ENCODE data around the gene ITGAD. TPM values are rescaled to one million over a fixed set of nuclear protein-coding genes. Genes with fewer than 3 reads are reported as not detected.

Gene ITGAD
- total and polyA plus RNA-seq, 2 of the 13 experiments (the other 11 are each of a cell fraction or from before 2014, with no cell fraction given): not detected

- TF ChIP-seq HOMEZ (CRISPR knock-in tag; IDR thresholded peaks at IDR 0.05; ENCODE audit: low read depth) (no peak), REL (CRISPR knock-in tag; conservative IDR thresholded peaks at IDR 0.05) (no peak), RFX5 (IDR thresholded peaks at IDR 0.05; ENCODE audit: low read depth, low read length) (peak; percentile 45; the same call in 1 of the 2 replicates), POLR2G (IDR thresholded peaks at IDR 0.05; ENCODE audit: low read depth, low read length) (no peak), FOSL2 (CRISPR knock-in tag; IDR thresholded peaks at IDR 0.05) (0 out of 2 replicates have a peak, but pooled peaks have one; percentile 30), ZBTB4 (CRISPR knock-in tag; IDR thresholded peaks at IDR 0.05; ENCODE audit: borderline replicate concordance) (no peak), HMGA1 (CRISPR knock-in tag; conservative IDR thresholded peaks at IDR 0.05) (no peak), ZNF790 (CRISPR knock-in tag; IDR thresholded peaks at IDR 0.05; ENCODE audit: borderline replicate concordance) (peak; percentile 61; the same call in 1 of the 2 replicates), HOXD1 (CRISPR knock-in tag; IDR thresholded peaks at IDR 0.05) (no peak), ZNF124 (CRISPR knock-in tag; IDR thresholded peaks at IDR 0.05) (no peak), TARDBP (CRISPR knock-in tag; IDR thresholded peaks at IDR 0.05) (0 out of 2 replicates have a peak, but pooled peaks have one; percentile 14), ZFP36L2 (CRISPR knock-in tag; IDR thresholded peaks at IDR 0.05) (no peak), MATR3 (CRISPR knock-in tag; IDR thresholded peaks at IDR 0.05) (no peak), GTF3A (CRISPR knock-in tag; conservative IDR thresholded peaks at IDR 0.05) (no peak), MYNN (CRISPR knock-in tag; IDR thresholded peaks at IDR 0.05; ENCODE audit: low read depth) (no peak), CBX5 (CRISPR knock-in tag; IDR thresholded peaks at IDR 0.05; ENCODE audit: borderline replicate concordance) (0 out of 2 replicates have a peak, but pooled peaks have one; percentile 12), RBM39 (IDR thresholded peaks at IDR 0.05; ENCODE audit: low read depth, low read length, poor library complexity, severe bottlenecking) (no peak), NFKB2 (CRISPR knock-in tag; IDR thresholded peaks at IDR 0.05; ENCODE audit: borderline replicate concordance) (no peak), ZSCAN30 (CRISPR knock-in tag; IDR thresholded peaks at IDR 0.05) (0 out of 2 replicates have a peak, but pooled peaks have one; percentile 13), RARG (CRISPR knock-in tag; IDR thresholded peaks at IDR 0.05; ENCODE audit: low read depth) (no peak), ZIK1 (CRISPR knock-in tag; IDR thresholded peaks at IDR 0.05; ENCODE audit: borderline replicate concordance, low read depth) (no peak), ZNF552 (CRISPR knock-in tag; IDR thresholded peaks at IDR 0.05; ENCODE audit: borderline replicate concordance) (no peak)
- TF ChIP-seq, protein P1, sequence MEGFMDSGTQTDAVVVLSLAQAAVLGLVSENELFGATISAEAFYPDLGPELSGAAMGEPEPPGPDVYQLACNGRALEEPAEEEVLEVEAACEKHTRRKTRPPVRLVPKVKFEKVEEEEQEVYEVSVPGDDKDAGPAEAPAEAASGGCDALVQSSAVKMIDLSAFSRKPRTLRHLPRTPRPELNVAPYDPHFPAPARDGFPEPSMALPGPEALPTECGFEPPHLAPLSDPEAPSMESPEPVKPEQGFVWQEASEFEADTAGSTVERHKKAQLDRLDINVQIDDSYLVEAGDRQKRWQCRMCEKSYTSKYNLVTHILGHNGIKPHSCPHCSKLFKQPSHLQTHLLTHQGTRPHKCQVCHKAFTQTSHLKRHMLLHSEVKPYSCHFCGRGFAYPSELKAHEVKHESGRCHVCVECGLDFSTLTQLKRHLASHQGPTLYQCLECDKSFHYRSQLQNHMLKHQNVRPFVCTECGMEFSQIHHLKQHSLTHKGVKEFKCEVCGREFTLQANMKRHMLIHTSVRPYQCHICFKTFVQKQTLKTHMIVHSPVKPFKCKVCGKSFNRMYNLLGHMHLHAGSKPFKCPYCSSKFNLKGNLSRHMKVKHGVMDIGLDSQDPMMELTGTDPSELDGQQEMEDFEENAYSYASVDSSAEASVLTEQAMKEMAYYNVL (CRISPR knock-in tag; IDR thresholded peaks at IDR 0.05; ENCODE audit: borderline replicate concordance): 0 out of 2 replicates have a peak, but pooled peaks have one; percentile 1
Observed at GRCh38 chr16:31459687-31460581, 66.8 kb downstream of the ITGAD start (continued).

All from HepG2 (cell line).